CD14-positive monocyte (primary cell): Measurements from ENCODE around the gene AFF3. TPM values are rescaled to one million over a fixed set of nuclear protein-coding genes. Genes with fewer than 3 reads are reported as not detected.
"Not testable (repeated sequence)": the region's sequence is repeated elsewhere in the genome, so short reads cannot be mapped to it uniquely, and the experiment has no call there.

ENCODE experiments used
- DNase-seq, 3 donors: peaks; one replicate each; pipeline ENCODE4 v3.0.0-alpha.2; 2011 to 2022
- H2AFZ ChIP-seq: 2 replicates; pipeline ENCODE4 v1.6.0; 2012; ENCODE audit warnings: mild to moderate bottlenecking, low read depth, low read length, inconsistent platforms; ENCODE audit not compliant: insufficient read depth, poor library complexity, severe bottlenecking
- H3K27ac ChIP-seq, 2 donors: 1 replicate in 1 of 2; 2 replicates in 1 of 2; pipeline ENCODE4 v1.5.1; 2012 to 2013; ENCODE audit warnings: low read length in 2 of 2, control low read depth in 1 of 2, inconsistent platforms in 1 of 2, low read depth in 1 of 2, mild to moderate bottlenecking in 1 of 2
- H3K27me3 ChIP-seq, 2 donors: one replicate each; pipeline versions ENCODE4 v1.6.0 to v1.6.1; 2011 to 2013; ENCODE audit warnings: low read length in 2 of 2; ENCODE audit not compliant: control insufficient read depth in 2 of 2, insufficient read depth in 2 of 2
- H3K36me3 ChIP-seq, 2 donors: replicated peaks in 1 of 2; 1 replicate in 1 of 2; 2 replicates in 1 of 2; pipeline versions ENCODE4 v1.5.1 to v1.6.1; 2012 to 2013; ENCODE audit warnings: low read length in 2 of 2, control low read depth in 1 of 2, inconsistent platforms in 1 of 2, mild to moderate bottlenecking in 1 of 2; ENCODE audit not compliant: insufficient read depth in 2 of 2, control insufficient read depth in 1 of 2
- H3K4me1 ChIP-seq, 2 donors: 1 replicate in 1 of 2; 2 replicates in 1 of 2; pipeline versions ENCODE4 v1.5.1 to v1.6.1; 2012 to 2013; ENCODE audit warnings: low read length in 2 of 2, control low read depth in 1 of 2, inconsistent platforms in 1 of 2, mild to moderate bottlenecking in 1 of 2, moderate library complexity in 1 of 2; ENCODE audit not compliant: insufficient read depth in 2 of 2, control insufficient read depth in 1 of 2
- H3K4me2 ChIP-seq: replicated peaks from 2 replicates; pipeline ENCODE3; 2012; ENCODE audit warnings: low read length, moderate library complexity, mild to moderate bottlenecking; ENCODE audit not compliant: poor library complexity, severe bottlenecking; ENCODE audit errors: extremely low read depth
- H3K4me3 ChIP-seq, 3 experiments: fragments of 200-600 bp in 1 of 3; sonication (generic) in 1 of 3; replicated peaks in 1 of 3; 1 replicate in 2 of 3; 2 replicates in 1 of 3; pipeline ENCODE4 v1.5.1; 2011 to 2013; ENCODE audit warnings: low read length in 3 of 3, mild to moderate bottlenecking in 3 of 3, control low read depth in 2 of 3, low read depth in 2 of 3, inconsistent platforms in 1 of 3, moderate library complexity in 1 of 3
- H3K79me2 ChIP-seq: 2 replicates; pipeline ENCODE4 v1.6.0; 2012; ENCODE audit warnings: mild to moderate bottlenecking, control low read depth, inconsistent platforms, low read length, moderate library complexity; ENCODE audit not compliant: insufficient read depth
- H3K9ac ChIP-seq: 2 replicates; pipeline ENCODE4 v1.6.0; 2017; ENCODE audit warnings: low read length, mild to moderate bottlenecking; ENCODE audit not compliant: insufficient read depth, poor library complexity, severe bottlenecking
- H3K9me3 ChIP-seq, 2 donors: replicated peaks in 1 of 2; 1 replicate in 1 of 2; 2 replicates in 1 of 2; pipeline versions ENCODE4 v1.5.1 to v1.6.1; 2012 to 2013; ENCODE audit warnings: low read length in 2 of 2, control low read depth in 1 of 2; ENCODE audit not compliant: control insufficient read depth in 1 of 2, insufficient read depth in 1 of 2
- H4K20me1 ChIP-seq: 2 replicates; pipeline ENCODE4 v1.6.0; 2012; ENCODE audit warnings: mild to moderate bottlenecking, low read length, control low read depth, moderate library complexity; ENCODE audit not compliant: insufficient read depth
- H3K27ac Mint-ChIP-seq, 7 donors: one replicate each; pipeline ENCODE4 v1.8.0; 2020; ENCODE audit warnings: mild to moderate bottlenecking in 7 of 7, mixed read lengths in 7 of 7, moderate library complexity in 6 of 7, inconsistent platforms in 2 of 7
- H3K27me3 Mint-ChIP-seq, 3 donors: one replicate each; pipeline ENCODE4 v1.8.0; 2021 to 2022; ENCODE audit warnings: low read depth in 3 of 3, mild to moderate bottlenecking in 3 of 3, mixed read lengths in 3 of 3, moderate library complexity in 3 of 3, inconsistent platforms in 1 of 3
- H3K36me3 Mint-ChIP-seq, 2 donors: one replicate each; pipeline ENCODE4 v1.8.0; 2020; ENCODE audit warnings: mixed read lengths in 2 of 2, inconsistent platforms in 1 of 2, mild to moderate bottlenecking in 1 of 2
- H3K4me1 Mint-ChIP-seq: one replicate; pipeline ENCODE4 v1.8.0; 2020; ENCODE audit warnings: mild to moderate bottlenecking, mixed read lengths
- H3K4me3 Mint-ChIP-seq, 2 donors: one replicate each; pipeline ENCODE4 v1.8.0; 2020; ENCODE audit warnings: mild to moderate bottlenecking in 2 of 2, mixed read lengths in 2 of 2, moderate library complexity in 1 of 2
- H3K9me3 Mint-ChIP-seq, 7 donors: one replicate each; pipeline ENCODE4 v1.8.0; 2020 to 2022; ENCODE audit warnings: mixed read lengths in 7 of 7, mild to moderate bottlenecking in 6 of 7, moderate library complexity in 6 of 7, inconsistent platforms in 2 of 7
- WGBS: methylation state at CpG from one replicate; pipeline ENCODE4 v1.1.5; 2013; ENCODE audit warnings: missing lambda C conversion rate; ENCODE audit not compliant: insufficient coverage; 5-methylcytosine and 5-hydroxymethylcytosine counted together
- intact Hi-C, 2 donors: fragments of 100-400 bp; cut with micrococcal nuclease; formaldehyde crosslinking; loops; one replicate each; pipeline versions ENCODE4 v1.15.0 to v1.15.1; 2023
- polyA plus RNA-seq, 3 donors: library from polyadenylated mRNA; depleted of rRNA in 1 of 3; unstranded in 2 of 3; stranded (reverse) in 1 of 3; fragments of 300-500 nt in 2 of 3; fragments of >200 nt in 1 of 3; fragmentation: Illumina TruSeq in 2 of 3; gene quantifications; 1 replicate in 2 of 3; 2 replicates in 1 of 3; pipeline ENCODE4 v1.2.3, GENCODE V29; 2012 to 2021
- TF ChIP-seq, protein P1 (sequence below): fragments of 200-600 bp; IDR thresholded peaks from one replicate; pipeline ENCODE4 v1.8.0; 2022; ENCODE audit warnings: antibody characterized with exemption, mild to moderate bottlenecking

AFF3 gene
- polyA plus RNA-seq, 3 donors, result 0.17 to 4.1 (median 0.49) TPM

DNA sequence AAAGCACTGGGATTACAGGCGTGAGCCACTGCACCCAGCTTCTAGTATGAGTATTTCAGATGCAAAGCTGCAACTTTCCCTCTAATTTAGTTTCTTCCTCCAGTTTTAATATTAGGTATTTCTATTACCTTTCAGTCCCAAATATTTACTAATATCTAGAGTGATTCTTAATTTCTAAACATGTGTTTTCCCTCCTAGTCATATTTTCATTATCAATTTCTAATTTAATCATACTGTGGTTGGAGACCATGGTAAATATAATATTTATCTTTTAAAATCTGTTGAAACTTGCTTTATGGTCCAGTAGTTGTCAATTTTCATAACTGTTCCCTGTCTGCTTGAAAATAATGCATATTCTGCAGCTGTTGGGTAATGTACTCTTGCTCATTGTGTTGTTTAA, 406.6 kb downstream of the AFF3 start:
- Mint-ChIP-seq H3K9me3 (peaks cover 0 to 3% (median 0%) of the 10 kb centered on the region in 7 donors), H3K4me1 (peaks cover 26% of the 10 kb centered on the region), H3K27me3 (no peaks in the 10 kb centered on the region), H3K4me3 (no peak overlapping the region), H3K27ac (no peak overlapping the region), H3K36me3 (no peaks in the 10 kb centered on the region)
- H3K4me2 ChIP-seq, result no peak overlapping the region
- no peaks in the 10 kb centered on the region for H3K27me3 ChIP-seq
- no peaks in the 10 kb centered on the region for H3K36me3 ChIP-seq
- H3K4me1 ChIP-seq, result peaks cover 17 to 30% of the 10 kb centered on the region in 2 donors
- no peaks in the 10 kb centered on the region for H3K79me2 ChIP-seq
- DNase-seq, result no peak
- H3K27ac ChIP-seq, result no peak overlapping the region
- H2AFZ ChIP-seq, result no peak overlapping the region
- TF ChIP-seq, protein P1, sequence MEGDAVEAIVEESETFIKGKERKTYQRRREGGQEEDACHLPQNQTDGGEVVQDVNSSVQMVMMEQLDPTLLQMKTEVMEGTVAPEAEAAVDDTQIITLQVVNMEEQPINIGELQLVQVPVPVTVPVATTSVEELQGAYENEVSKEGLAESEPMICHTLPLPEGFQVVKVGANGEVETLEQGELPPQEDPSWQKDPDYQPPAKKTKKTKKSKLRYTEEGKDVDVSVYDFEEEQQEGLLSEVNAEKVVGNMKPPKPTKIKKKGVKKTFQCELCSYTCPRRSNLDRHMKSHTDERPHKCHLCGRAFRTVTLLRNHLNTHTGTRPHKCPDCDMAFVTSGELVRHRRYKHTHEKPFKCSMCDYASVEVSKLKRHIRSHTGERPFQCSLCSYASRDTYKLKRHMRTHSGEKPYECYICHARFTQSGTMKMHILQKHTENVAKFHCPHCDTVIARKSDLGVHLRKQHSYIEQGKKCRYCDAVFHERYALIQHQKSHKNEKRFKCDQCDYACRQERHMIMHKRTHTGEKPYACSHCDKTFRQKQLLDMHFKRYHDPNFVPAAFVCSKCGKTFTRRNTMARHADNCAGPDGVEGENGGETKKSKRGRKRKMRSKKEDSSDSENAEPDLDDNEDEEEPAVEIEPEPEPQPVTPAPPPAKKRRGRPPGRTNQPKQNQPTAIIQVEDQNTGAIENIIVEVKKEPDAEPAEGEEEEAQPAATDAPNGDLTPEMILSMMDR, result no peak
- no peaks in the 10 kb centered on the region for H3K9me3 ChIP-seq
- intact Hi-C loops, result no loop called here
- no peak overlapping the region for H3K9ac ChIP-seq
- WGBS, result no CpG with 5 or more reads among the region's 1 CpG
- H4K20me1 ChIP-seq, result no peaks in the 10 kb centered on the region
- H3K4me3 ChIP-seq, result no peak overlapping the region

DNA sequence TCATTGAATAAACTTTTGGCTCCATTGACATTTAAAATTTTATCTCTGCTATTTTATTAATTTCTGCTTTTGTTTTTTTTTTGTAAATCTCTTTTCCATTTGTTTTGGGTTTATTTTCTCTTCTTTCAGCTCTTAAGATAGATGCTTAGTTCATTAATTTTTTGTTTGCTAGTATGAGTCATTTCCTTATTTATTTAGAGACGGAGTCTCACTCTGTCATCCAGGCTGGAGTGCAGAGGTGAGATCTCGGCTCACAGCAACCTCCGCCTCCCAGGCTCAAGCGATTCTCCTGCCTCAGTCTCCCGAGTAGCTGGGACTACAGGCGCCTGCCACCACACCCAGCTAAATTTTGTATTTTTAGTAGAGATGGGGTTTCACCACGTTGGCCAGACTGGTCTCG, 407.1 kb downstream of the AFF3 start:
- peaks cover 17 to 30% of the 10 kb centered on the region in 2 donors for H3K4me1 ChIP-seq
- H3K27me3 Mint-ChIP-seq, H3K27ac ChIP-seq, H3K4me2 ChIP-seq, DNase-seq, H3K9me3 ChIP-seq, H3K79me2 ChIP-seq, H3K4me3 Mint-ChIP-seq, H3K36me3 ChIP-seq, H2AFZ ChIP-seq, H3K9ac ChIP-seq, H3K36me3 Mint-ChIP-seq, H3K27me3 ChIP-seq, H3K9me3 Mint-ChIP-seq, H4K20me1 ChIP-seq, H3K4me3 ChIP-seq, intact Hi-C loops: not testable (repeated sequence)
- WGBS, result 80% methylated on average over 4 of the region's 8 CpGs
- peak overlapping the region in 2 of 7 donors; percentile 69 to 86 for H3K27ac Mint-ChIP-seq
- peaks cover 27% of the 10 kb centered on the region for H3K4me1 Mint-ChIP-seq
